ENCODE measurements around the gene AQP12A. TPM values are rescaled to one million over a fixed set of nuclear protein-coding genes. Genes with fewer than 3 reads are reported as not detected.
"Not testable (repeated sequence)": the region's sequence is repeated elsewhere in the genome, so short reads cannot be mapped to it uniquely, and the experiment has no call there.

AQP12A gene
- total RNA-seq, 4 donors from 2014 or later: not detected

DNA sequence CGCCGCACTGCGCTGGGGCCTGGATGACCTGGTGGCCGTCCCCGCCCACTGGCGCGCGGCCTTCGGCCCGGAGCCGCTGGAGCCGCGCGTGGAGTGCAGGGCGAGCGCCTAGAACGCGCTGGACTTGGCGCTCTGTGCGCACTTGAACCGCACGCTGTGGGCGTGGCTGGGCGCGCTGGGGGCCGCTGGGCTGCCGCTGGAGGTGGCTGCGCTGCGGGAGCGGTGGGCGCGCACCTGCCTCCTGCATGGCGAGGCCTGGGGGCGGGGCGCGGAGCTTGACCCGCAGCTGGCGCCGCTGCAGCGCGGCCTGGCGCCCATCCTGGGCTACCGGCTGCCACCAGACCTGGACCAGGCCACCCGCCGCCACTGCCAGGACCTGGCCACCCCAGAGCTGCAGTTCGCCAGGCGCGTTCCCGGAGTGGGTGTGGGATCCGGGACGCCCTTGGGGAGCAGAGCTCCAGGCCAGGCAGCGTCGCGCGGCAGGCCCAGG is 18.9 kb upstream of the AQP12A start:
- no peak for TF ChIP-seq POLR2A (IDR thresholded peaks at IDR 0.05)
- TF ChIP-seq, protein P1, sequence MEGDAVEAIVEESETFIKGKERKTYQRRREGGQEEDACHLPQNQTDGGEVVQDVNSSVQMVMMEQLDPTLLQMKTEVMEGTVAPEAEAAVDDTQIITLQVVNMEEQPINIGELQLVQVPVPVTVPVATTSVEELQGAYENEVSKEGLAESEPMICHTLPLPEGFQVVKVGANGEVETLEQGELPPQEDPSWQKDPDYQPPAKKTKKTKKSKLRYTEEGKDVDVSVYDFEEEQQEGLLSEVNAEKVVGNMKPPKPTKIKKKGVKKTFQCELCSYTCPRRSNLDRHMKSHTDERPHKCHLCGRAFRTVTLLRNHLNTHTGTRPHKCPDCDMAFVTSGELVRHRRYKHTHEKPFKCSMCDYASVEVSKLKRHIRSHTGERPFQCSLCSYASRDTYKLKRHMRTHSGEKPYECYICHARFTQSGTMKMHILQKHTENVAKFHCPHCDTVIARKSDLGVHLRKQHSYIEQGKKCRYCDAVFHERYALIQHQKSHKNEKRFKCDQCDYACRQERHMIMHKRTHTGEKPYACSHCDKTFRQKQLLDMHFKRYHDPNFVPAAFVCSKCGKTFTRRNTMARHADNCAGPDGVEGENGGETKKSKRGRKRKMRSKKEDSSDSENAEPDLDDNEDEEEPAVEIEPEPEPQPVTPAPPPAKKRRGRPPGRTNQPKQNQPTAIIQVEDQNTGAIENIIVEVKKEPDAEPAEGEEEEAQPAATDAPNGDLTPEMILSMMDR (IDR thresholded peaks at IDR 0.05): no peak
- no peaks in the 10 kb centered on the region for H3K9me3 ChIP-seq
- no peak overlapping the region for H3K27ac ChIP-seq
- no peaks in the 10 kb centered on the region for H3K36me3 ChIP-seq
- no peaks in the 10 kb centered on the region for H3K4me1 ChIP-seq
- DNase-seq: no peak
- no peak overlapping the region for H3K4me3 ChIP-seq (replicated peaks in 1 of 3)
- intact Hi-C loops (cut with DNase I): no loop called here
- no peaks in the 10 kb centered on the region for H3K27me3 ChIP-seq
- 0% methylated on average over 2 of the region's 55 CpGs; no CpG with 5 or more reads in 1 of the 2 donors for WGBS, 2 donors

DNA sequence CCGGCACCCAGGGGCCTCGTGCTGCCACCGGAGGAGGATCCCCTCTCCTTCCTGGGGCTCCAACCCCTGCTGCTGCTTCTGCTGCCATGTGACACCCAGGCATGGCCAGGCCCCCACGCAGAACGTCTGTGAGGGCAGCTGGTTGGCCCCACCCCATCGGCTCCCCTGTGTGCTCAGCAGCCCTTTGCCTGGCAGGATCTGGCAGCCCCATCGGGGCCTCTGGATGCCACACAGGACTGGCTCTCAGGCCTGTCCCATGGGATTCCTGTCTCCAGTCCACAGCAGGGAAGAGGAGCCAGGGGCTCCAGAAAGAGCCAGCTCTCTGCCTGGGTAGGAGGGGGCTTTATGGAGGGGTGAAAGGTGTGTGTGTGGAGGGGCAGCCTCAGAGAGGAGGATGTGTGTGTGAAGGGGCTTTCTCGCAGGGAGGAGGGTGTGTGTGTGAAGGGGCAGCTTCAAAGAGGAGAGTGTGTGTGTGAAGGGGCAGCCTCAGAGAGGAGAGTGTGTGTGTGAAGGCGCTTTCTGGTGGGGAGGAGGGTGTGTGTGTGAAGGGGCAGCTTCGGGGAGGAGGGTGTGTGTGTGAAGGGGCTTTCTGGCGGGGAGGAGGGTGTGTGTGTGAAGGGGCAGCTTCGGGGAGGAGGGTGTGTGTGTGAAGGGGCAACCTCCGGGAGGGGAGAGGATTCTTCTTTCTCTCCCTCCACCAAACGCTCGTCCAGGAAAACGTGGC is 17.0 kb upstream of the AQP12A start:
- H3K4me1 ChIP-seq; DNase-seq; H3K27ac ChIP-seq; intact Hi-C loops (cut with DNase I); H3K4me3 ChIP-seq (replicated peaks in 1 of 3); H3K9me3 ChIP-seq; H3K27me3 ChIP-seq; H3K36me3 ChIP-seq: not testable (repeated sequence)
- WGBS, 2 donors: 29 to 43% methylated on average over 5 to 7 of the region's 16 CpGs

DNA sequence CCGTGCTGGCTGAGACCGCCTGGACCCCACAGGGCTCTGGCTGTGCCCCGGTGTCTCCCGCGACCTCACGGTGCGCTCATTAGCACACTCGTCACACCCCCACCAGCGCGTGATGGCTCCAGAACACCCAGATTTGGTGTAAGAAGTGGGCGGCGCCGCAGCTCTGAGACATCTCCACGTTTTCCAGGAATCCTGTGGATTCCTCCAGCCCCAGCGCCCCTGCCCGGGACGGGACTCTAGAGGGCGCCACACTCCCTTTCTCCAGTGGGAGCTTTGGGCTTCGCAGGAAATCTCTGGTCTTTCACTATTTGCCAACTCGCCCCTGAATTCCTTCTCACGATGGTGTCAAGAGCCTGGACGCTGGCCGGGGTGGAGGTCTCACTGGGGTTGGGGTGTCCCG is 16.3 kb upstream of the AQP12A start:
- H3K4me3 ChIP-seq (replicated peaks in 1 of 3): not testable (repeated sequence)
- no CpG with 5 or more reads among the region's 24 CpGs for WGBS, 2 donors

DNA sequence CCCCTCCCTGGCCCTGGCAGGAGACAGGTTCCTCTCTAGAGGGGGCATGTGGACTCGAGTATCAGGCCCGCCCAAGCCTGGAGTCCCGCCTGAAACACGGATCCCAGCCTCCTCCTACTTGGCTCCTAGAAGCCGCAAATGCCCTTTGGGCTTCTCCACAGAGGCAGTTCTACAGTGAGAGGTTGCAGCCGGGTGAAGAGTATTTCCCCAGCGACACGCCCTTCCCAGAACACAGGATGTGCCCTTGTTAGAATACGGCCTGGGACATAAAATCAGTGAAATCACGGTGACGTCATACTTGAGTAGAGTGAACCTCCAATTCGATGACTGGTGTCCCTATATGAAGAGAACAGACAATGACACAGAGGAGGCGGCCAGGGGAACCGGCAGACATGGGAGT is 13.6 kb upstream of the AQP12A start:
- H3K4me1 ChIP-seq; H3K27me3 ChIP-seq; H3K4me3 ChIP-seq (replicated peaks in 1 of 3); H3K9me3 ChIP-seq; intact Hi-C loops (cut with DNase I); H3K36me3 ChIP-seq; DNase-seq; H3K27ac ChIP-seq: not testable (repeated sequence)
- WGBS, 2 donors: no CpG with 5 or more reads among the region's 14 CpGs

More for the DNA sequence above, 16.3 kb upstream of the AQP12A start:
- H3K36me3 ChIP-seq; intact Hi-C loops (cut with DNase I); H3K27me3 ChIP-seq; H3K9me3 ChIP-seq; H3K4me1 ChIP-seq; H3K27ac ChIP-seq; DNase-seq: not testable (repeated sequence)

DNA sequence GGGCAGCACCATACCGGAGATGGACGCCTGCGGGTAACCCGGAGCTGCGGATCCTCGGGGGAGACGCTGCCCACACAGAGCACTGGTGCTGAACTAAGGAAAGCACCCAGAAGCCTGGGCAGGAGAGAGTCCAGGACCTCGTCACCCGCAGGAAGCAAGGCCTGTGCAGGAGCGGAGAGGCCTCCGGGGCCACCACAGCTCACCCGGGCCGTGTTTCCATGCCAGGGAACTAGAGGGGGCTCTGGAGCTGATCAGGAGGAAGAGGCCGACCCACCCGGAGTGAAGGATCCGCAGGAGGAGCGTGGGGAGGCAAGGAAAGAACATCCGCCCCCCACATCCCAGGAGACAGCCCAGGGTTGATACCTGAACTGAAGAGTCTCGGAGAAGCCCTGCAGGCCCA is 12.8 kb upstream of the AQP12A start:
- H3K4me3 ChIP-seq (replicated peaks in 1 of 3); DNase-seq; H3K36me3 ChIP-seq; H3K9me3 ChIP-seq; H3K27me3 ChIP-seq; intact Hi-C loops (cut with DNase I); H3K4me1 ChIP-seq; H3K27ac ChIP-seq: not testable (repeated sequence)
- no CpG with 5 or more reads among the region's 19 CpGs for WGBS, 2 donors

DNA sequence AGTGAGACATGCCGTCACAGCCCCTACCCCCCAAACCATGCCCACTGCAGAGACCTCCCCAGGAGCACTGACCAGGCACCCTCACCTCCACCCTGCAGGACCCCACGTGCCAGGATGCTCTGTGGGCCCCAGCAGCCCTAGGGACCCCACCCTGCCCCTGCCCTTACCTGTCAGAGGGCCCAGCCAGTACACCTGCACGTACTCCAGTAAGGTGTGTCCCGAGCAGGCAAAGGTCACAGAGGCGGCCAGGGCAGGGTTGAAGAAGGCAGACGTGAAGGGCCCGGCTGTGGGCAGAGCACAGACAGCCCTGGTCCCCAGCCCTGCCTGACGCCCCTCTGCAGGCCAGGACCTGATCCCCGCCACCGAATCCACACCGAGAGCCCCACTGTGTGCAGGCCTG is 11.5 kb upstream of the AQP12A start:
- H3K4me1 ChIP-seq; intact Hi-C loops (cut with DNase I); H3K36me3 ChIP-seq; H3K27ac ChIP-seq; DNase-seq; H3K4me3 ChIP-seq (replicated peaks in 1 of 3); H3K27me3 ChIP-seq; H3K9me3 ChIP-seq: not testable (repeated sequence)
- 63% methylated on average over 2 of the region's 11 CpGs; no CpG with 5 or more reads in 1 of the 2 donors for WGBS, 2 donors

DNA sequence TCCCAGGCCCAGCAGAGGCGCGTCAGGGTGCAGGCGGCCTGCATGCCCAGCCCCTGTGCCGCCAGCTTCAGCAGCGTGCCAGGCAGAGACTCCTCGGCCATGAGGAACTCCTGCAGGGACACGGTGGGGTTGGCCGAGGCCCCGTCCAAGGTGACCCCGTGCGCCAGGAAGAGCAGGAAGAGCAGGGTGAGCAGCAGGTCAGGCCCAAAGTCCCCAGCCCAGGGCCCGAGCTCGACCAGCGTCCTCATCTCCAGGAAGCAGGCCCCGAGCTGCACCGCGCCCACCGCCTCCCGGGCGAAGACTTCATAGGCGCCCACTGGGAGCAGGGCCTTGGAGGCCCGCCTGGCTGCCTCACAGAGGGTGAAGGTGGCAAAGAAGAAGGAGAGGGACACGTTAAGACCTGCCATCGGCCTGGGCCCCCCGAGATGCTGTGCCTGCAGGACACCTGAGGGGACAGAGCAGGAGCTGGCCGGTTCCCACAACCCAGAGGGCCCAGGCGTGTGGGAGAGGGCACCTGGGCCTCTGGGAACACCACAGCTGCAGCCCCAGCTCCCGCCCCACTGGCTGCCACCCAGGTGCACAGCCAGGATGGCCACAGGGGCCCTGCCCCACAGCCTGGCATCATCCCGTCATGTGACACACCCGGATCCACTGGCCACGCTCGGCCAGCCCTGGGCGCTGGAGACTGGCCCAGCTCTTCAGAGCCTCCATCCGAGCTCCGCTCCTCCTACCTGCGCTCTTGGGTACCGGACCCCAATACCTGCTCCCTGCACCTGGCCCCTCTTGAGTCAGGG is 9.0 kb upstream of the AQP12A start, which contains the start of gene AQP12B:
AQP12B (minus strand) TSS at position 455 of the 794 bp plus-strand sequence; CDS start at position 407, 48 bp downstream.
- 84 to 92% methylated on average over 14 to 19 of the region's 37 CpGs for WGBS, 2 donors
- H3K27me3 ChIP-seq; H3K4me3 ChIP-seq (replicated peaks in 1 of 3); DNase-seq; intact Hi-C loops (cut with DNase I); H3K36me3 ChIP-seq; H3K9me3 ChIP-seq; H3K27ac ChIP-seq: not testable (repeated sequence)
- H3K4me1 ChIP-seq: peaks cover 8 to 15% of the 10 kb centered on the region in 2 donors

DNA sequence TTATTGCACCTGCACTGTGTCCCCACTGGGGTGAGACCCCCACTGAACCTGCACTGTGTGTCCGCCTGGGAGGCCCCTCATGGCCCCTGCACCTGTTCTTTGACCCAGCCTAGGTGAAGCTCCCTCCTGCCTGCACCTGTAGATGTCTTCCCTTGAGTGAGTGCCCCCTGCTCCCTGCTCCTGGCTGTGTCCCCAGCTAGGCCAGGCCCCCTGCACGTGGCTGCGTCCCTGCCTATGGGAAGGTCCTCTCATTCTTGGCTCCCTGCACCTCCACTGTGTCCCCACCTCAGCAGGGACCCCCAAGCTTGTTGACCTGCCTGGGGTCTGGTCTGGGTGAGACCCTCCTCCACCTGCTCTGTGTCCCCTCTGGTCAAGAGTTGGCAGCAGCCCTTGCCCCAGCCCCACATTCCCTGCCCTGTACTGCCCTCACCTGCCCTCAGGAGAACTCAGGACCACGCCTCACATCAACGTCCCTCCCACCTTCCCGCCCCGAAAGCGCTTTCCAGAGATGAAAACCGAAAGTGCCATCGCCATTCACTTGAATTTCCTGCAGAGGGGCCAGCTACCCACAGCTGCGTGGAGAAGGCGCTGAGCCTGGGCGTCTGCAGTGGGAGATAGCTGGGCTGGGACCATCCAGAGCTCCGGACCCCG is 8.2 kb upstream of the AQP12A start:
- H3K27me3 ChIP-seq; DNase-seq; H3K9me3 ChIP-seq; H3K36me3 ChIP-seq; H3K4me3 ChIP-seq (replicated peaks in 1 of 3); H3K27ac ChIP-seq; intact Hi-C loops (cut with DNase I): not testable (repeated sequence)
- 80 to 83% methylated on average over 2 of the region's 15 CpGs for WGBS, 2 donors
- H3K4me1 ChIP-seq: peaks cover 8 to 15% of the 10 kb centered on the region in 2 donors

DNA sequence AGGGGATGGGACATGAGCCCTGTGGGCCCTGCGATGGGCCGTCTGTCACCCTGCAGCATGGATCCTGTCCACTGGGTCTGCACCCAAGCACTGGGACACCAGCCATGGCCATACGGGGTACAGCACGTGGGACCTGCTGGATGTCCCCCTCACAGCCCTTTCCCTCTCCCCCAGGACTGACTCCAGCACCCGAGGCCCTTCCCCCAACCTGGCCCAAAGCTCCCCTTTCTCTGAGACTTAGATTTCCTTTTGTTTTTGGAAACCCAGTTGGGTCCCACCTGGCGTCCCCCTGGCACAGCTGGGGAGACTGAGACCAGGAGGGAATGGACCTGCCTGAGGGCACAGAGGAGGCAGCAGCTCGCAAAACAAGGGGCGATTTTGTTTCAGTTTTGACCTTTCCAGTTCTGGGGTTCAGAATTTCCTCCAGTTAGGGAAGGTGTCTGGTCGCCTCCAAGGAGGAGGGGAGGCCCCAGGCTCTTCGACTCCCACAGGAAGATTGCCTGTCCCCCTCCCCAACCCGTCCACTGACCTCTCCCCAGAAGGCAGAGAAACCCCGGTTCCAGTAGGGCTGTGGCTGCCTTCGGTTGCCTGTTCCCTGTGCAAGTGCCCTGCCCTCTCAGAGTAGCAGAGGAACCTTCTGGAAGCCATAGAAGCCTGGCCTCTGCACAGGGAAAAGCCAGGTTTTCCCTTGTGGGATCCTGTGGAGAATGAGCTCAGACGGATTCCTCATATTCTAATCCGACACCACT is 7.5 kb upstream of the AQP12A start:
- not testable (repeated sequence) for H3K4me3 ChIP-seq (replicated peaks in 1 of 3); H3K9me3 ChIP-seq
- whole genome bisulfite sequencing, 2 donors: 80 to 87% methylated on average over 9 to 11 of the region's 15 CpGs

More for the DNA sequence above, 7.5 kb upstream of the AQP12A start:
- H3K27ac ChIP-seq; H3K36me3 ChIP-seq; H3K27me3 ChIP-seq; intact Hi-C loops (cut with DNase I); DNase-seq: not testable (repeated sequence)
- H3K4me1 ChIP-seq: peaks cover 8 to 15% of the 10 kb centered on the region in 2 donors

All from thyroid gland (tissue), 4 donors.